WTC11 (cell line): ENCODE results near the gene STPG3. TPM values are rescaled to one million over a fixed set of nuclear protein-coding genes. Genes with fewer than 3 reads are reported as not detected.

Experiments used
- ATAC-seq: fragments of 200-7000 bp; cut with Tn5 transposase; 2 replicates; pipeline ENCODE4 v1.10.0; 2021; ENCODE audit warnings: mild to moderate bottlenecking, moderate library complexity
- CTCF ChIA-PET: fragments of 300-600 bp; sonication (Branson Sonifier 250); formaldehyde crosslinking; loops from one replicate; lab custom pipeline; 2021; ENCODE audit warnings: antibody characterized with exemption; lab: Charles Lee
- POLR2A ChIA-PET: fragments of 350-600 bp; sonication (Branson Sonifier 250); formaldehyde crosslinking; loops from one replicate; lab custom pipeline; 2021; ENCODE audit warnings: antibody characterized with exemption; lab: Charles Lee
- DNase-seq: peaks from one replicate; pipeline ENCODE4 v3.0.0; 2021; ENCODE audit warnings: low spot score
- H3K27ac Mint-ChIP-seq: 2 replicates; pipeline ENCODE4 v1.8.0; 2021; ENCODE audit warnings: mixed read lengths
- H3K27me3 Mint-ChIP-seq: 2 replicates; pipeline ENCODE4 v1.8.0; 2021; ENCODE audit warnings: low read depth, mild to moderate bottlenecking, moderate library complexity, mixed read lengths
- H3K36me3 Mint-ChIP-seq: 2 replicates; pipeline ENCODE4 v1.8.0; 2021; ENCODE audit warnings: mixed read lengths
- H3K4me1 Mint-ChIP-seq: 2 replicates; pipeline ENCODE4 v1.8.0; 2022; ENCODE audit warnings: mixed read lengths
- H3K4me3 Mint-ChIP-seq: 2 replicates; pipeline ENCODE4 v1.8.0; 2021; ENCODE audit warnings: mild to moderate bottlenecking, moderate library complexity, mixed read lengths
- H3K9me3 Mint-ChIP-seq: 2 replicates; pipeline ENCODE4 v1.8.0; 2021; ENCODE audit warnings: mixed read lengths
- CTCF ChIP-seq: fragments of 200-600 bp; IDR thresholded peaks from 2 replicates; pipeline ENCODE4 v1.8.0; 2022; ENCODE audit warnings: antibody characterized with exemption
- ELF4 ChIP-seq: sonication (generic); formaldehyde crosslinking; IDR thresholded peaks from 2 replicates; pipeline ENCODE4 v1.8.1; 2022; ENCODE audit warnings: low read depth, mild to moderate bottlenecking, moderate library complexity, missing genetic modification reagents
- EMX1 ChIP-seq: fragments of 250-450 bp; sonication (Bioruptor Pico); IDR thresholded peaks from 2 replicates; pipeline ENCODE4 v1.8.0; 2021; ENCODE audit warnings: mild to moderate bottlenecking
- ERG ChIP-seq: fragments of 250-450 bp; sonication (Bioruptor Pico); IDR thresholded peaks from 2 replicates; pipeline ENCODE4 v1.8.0; 2021; ENCODE audit warnings: mild to moderate bottlenecking
- FOXP1 ChIP-seq: sonication (generic); formaldehyde crosslinking; IDR thresholded peaks from 2 replicates; pipeline ENCODE4 v1.8.0; 2022; ENCODE audit warnings: missing genetic modification reagents, mild to moderate bottlenecking, moderate library complexity, borderline replicate concordance
- FOXP4 ChIP-seq: sonication (generic); formaldehyde crosslinking; IDR thresholded peaks from 2 replicates; pipeline ENCODE4 v1.8.0; 2022; ENCODE audit warnings: mild to moderate bottlenecking, missing genetic modification reagents
- GTF2I ChIP-seq: fragments of 250-450 bp; sonication (Bioruptor Pico); conservative IDR thresholded peaks from 2 replicates; pipeline ENCODE4 v1.4.0; 2021; ENCODE audit warnings: mild to moderate bottlenecking
- IRF2 ChIP-seq: sonication (generic); formaldehyde crosslinking; IDR thresholded peaks from 2 replicates; pipeline ENCODE4 v1.8.0; 2022; ENCODE audit warnings: low read depth, missing genetic modification reagents, borderline replicate concordance
- MAX ChIP-seq: sonication (generic); formaldehyde crosslinking; IDR thresholded peaks from 2 replicates; pipeline ENCODE4 v1.8.0; 2022; ENCODE audit warnings: mild to moderate bottlenecking, missing genetic modification reagents
- MXD4 ChIP-seq: fragments of 250-450 bp; sonication (Bioruptor Pico); IDR thresholded peaks from 2 replicates; pipeline ENCODE4 v1.8.0; 2021; ENCODE audit warnings: mild to moderate bottlenecking, moderate library complexity, borderline replicate concordance
- NFATC4 ChIP-seq: fragments of 250-450 bp; sonication (Bioruptor Pico); IDR thresholded peaks from 2 replicates; pipeline ENCODE4 v1.9.0; 2021; ENCODE audit warnings: mild to moderate bottlenecking
- NFYB ChIP-seq: sonication (generic); formaldehyde crosslinking; conservative IDR thresholded peaks from 2 replicates; pipeline ENCODE4 v1.8.0; 2022; ENCODE audit warnings: low read depth, missing genetic modification reagents
- NR1H2 ChIP-seq: sonication (generic); formaldehyde crosslinking; IDR thresholded peaks from 2 replicates; pipeline ENCODE4 v1.9.0; 2021; ENCODE audit warnings: mild to moderate bottlenecking, moderate library complexity, missing genetic modification reagents
- NR2C2 ChIP-seq: sonication (generic); formaldehyde crosslinking; IDR thresholded peaks from 2 replicates; pipeline ENCODE4 v1.8.0; 2022; ENCODE audit warnings: mild to moderate bottlenecking, missing genetic modification reagents
- OVOL2 ChIP-seq: fragments of 250-450 bp; sonication (Bioruptor Pico); IDR thresholded peaks from 2 replicates; pipeline ENCODE4 v1.9.0; 2021; ENCODE audit warnings: mild to moderate bottlenecking, borderline replicate concordance
- PRDM15 ChIP-seq: sonication (generic); formaldehyde crosslinking; IDR thresholded peaks from 2 replicates; pipeline ENCODE4 v1.8.0; 2022; ENCODE audit warnings: missing genetic modification reagents
- PRRX2 ChIP-seq: fragments of 250-450 bp; sonication (Bioruptor Pico); IDR thresholded peaks from 2 replicates; pipeline ENCODE4 v1.8.0; 2021; ENCODE audit warnings: mild to moderate bottlenecking
- TCF7 ChIP-seq: sonication (generic); formaldehyde crosslinking; IDR thresholded peaks from 2 replicates; pipeline ENCODE4 v1.8.0; 2022; ENCODE audit warnings: mild to moderate bottlenecking, low read depth, missing genetic modification reagents, moderate library complexity
- ZNF232 ChIP-seq: sonication (generic); formaldehyde crosslinking; IDR thresholded peaks from 2 replicates; pipeline ENCODE4 v1.8.0; 2022; ENCODE audit warnings: mild to moderate bottlenecking, missing genetic modification reagents
- ZNF263 ChIP-seq: sonication (generic); formaldehyde crosslinking; IDR thresholded peaks from 2 replicates; pipeline ENCODE4 v1.8.1; 2022; ENCODE audit warnings: low read depth, mild to moderate bottlenecking, moderate library complexity, missing genetic modification reagents
- ZNF396 ChIP-seq: fragments of 250-450 bp; sonication (Bioruptor Pico); IDR thresholded peaks from 2 replicates; pipeline ENCODE4 v1.8.0; 2021; ENCODE audit warnings: mild to moderate bottlenecking, moderate library complexity, borderline replicate concordance
- ZNF423 ChIP-seq: fragments of 250-450 bp; sonication (Bioruptor Pico); IDR thresholded peaks from 2 replicates; pipeline ENCODE4 v2.1.2; 2022; ENCODE audit warnings: mild to moderate bottlenecking, moderate library complexity
- ZNF671 ChIP-seq: fragments of 250-450 bp; sonication (Bioruptor Pico); IDR thresholded peaks from 2 replicates; pipeline ENCODE4 v1.8.0; 2021; ENCODE audit warnings: mild to moderate bottlenecking
- total RNA-seq: library from RNA; stranded (reverse); gene quantifications from 3 replicates; pipeline ENCODE4 v1.2.3, GENCODE V29; 2021

The STPG3 gene
- total RNA-seq, 1 experiment from 2014 or later = 0.26 TPM

- no peak for TF ChIP-seq MXD4
- Mint-ChIP-seq H3K4me1 (peaks cover 3% of the 10 kb centered on the region; the same call in 1 of the 2 replicates), H3K4me3 (no peak overlapping the region), H3K27ac (no peak overlapping the region), H3K9me3 (no peaks in the 10 kb centered on the region), H3K36me3 (peaks cover 13% of the 10 kb centered on the region), H3K27me3 (no peaks in the 10 kb centered on the region)
- POLR2A ChIA-PET = no interaction called here
- DNase-seq (no peak), ATAC-seq (no peak)
- CTCF ChIA-PET = interaction anchor here (1.1 kb wide), 1 partner anchor 28 kb away, joined by 3 read pairs; no protein-coding TSS in a partner anchor
Observed at GRCh38 chr9:137264067-137264466, 13.0 kb downstream of the STPG3 start.

GRCh38 chr9:137265496-137266161 is 14.5 kb downstream of the STPG3 start:
- ATAC-seq (no peak), DNase-seq (no peak)
- ChIA-PET POLR2A (interaction anchor here (0.8 to 1.1 kb wide), 2 partner anchors 25 to 31 kb away, joined by 3 read pairs; partner anchors contain the start of gene TUBB4B), CTCF (interaction anchor here (0.9 kb wide), 1 partner anchor 76 kb away, joined by 4 read pairs; no protein-coding TSS in a partner anchor)
- Mint-ChIP-seq H3K36me3 (peaks cover 18% of the 10 kb centered on the region), H3K9me3 (no peaks in the 10 kb centered on the region), H3K4me1 (peaks cover 3% of the 10 kb centered on the region; the same call in 1 of the 2 replicates), H3K27ac (no peak overlapping the region), H3K4me3 (no peak overlapping the region), H3K27me3 (no peaks in the 10 kb centered on the region)
- TF ChIP-seq PRDM15 (CRISPR knock-in tag) = no peak
- no peak for TF ChIP-seq MAX (CRISPR knock-in tag)
- TF ChIP-seq EMX1 = no peak
- TF ChIP-seq NR2C2 (CRISPR knock-in tag) = no peak
- no peak for TF ChIP-seq IRF2 (CRISPR knock-in tag)
- no peak for TF ChIP-seq NFYB
- TF ChIP-seq ZNF396 (CRISPR knock-in tag) = no peak
- TF ChIP-seq ERG (CRISPR knock-in tag) = no peak
- no peak for TF ChIP-seq CTCF
- TF ChIP-seq ZNF232 (CRISPR knock-in tag) = no peak
- TF ChIP-seq TCF7 (CRISPR knock-in tag) = no peak
- TF ChIP-seq OVOL2 (CRISPR knock-in tag) = no peak
- TF ChIP-seq NFATC4 = no peak
- TF ChIP-seq PRRX2 (CRISPR knock-in tag) = no peak

- Mint-ChIP-seq H3K36me3 (peaks cover 18% of the 10 kb centered on the region), H3K4me1 (peaks cover 3% of the 10 kb centered on the region; the same call in 1 of the 2 replicates), H3K4me3 (no peak overlapping the region), H3K9me3 (no peaks in the 10 kb centered on the region), H3K27me3 (no peaks in the 10 kb centered on the region)
- no peak for ATAC-seq
- no peak for DNase-seq
- TF ChIP-seq ZNF263 (no peak), NR1H2 (CRISPR knock-in tag) (no peak), ZNF423 (CRISPR knock-in tag) (no peak), ELF4 (CRISPR knock-in tag) (no peak), EMX1 (no peak), ZNF671 (CRISPR knock-in tag) (no peak), FOXP4 (CRISPR knock-in tag) (no peak), GTF2I (CRISPR knock-in tag) (no peak), FOXP1 (CRISPR knock-in tag) (no peak)
- TF ChIP-seq, all 79 proteins: peak for 0
- H3K27ac Mint-ChIP-seq = no peak overlapping the region
- ChIA-PET POLR2A (interaction anchor here (0.8 kb wide), 1 partner anchor 30 kb away, joined by 3 read pairs; no protein-coding TSS in a partner anchor), CTCF (no interaction called here)
Observed at GRCh38 chr9:137266162-137266527, 15.1 kb downstream of the STPG3 start.
